Measurements from ENCODE around the gene RUNDC3A. TPM values are rescaled to one million over a fixed set of nuclear protein-coding genes. Genes with fewer than 3 reads are reported as not detected.

Gene RUNDC3A
- polyA plus RNA-seq, 1 donor (not counting 4 experiments of a cell fraction or from before 2014, with no cell fraction given): 1.6 TPM

DNA sequence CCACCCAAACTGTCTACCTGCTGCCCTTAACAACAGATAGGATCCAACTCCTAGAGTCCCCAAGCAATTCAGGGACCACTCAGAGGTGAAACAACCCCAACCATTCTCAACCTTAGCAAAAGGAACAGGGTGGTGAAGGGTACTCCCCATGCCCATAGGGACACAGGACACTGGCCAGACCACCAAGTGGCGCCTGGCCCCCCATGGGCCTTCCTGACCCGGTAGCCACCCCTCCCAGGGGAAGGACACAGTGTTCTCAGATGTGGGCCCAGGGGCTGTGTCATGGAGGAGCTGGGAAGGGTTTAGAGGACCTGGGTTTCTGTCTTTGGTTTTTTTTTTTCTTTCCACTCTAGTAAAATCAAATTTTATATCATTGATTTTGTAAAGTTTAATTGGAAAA lies 25.9 kb downstream of the RUNDC3A start:
- H3K27ac ChIP-seq (ENCODE audit: control insufficient read depth, insufficient read depth, low read length): no peak overlapping the region
- peaks cover 3% of the 10 kb centered on the region for H3K4me1 ChIP-seq (ENCODE audit: control insufficient read depth, extremely low read depth, insufficient read depth, low read length)
- no peak for FAIRE-seq
- H3K27me3 ChIP-seq (ENCODE audit: control insufficient read depth, extremely low read depth, insufficient read depth, low read length): no peaks in the 10 kb centered on the region
- no peak overlapping the region for H3K4me3 ChIP-seq (ENCODE audit: control insufficient read depth in 2 of 3, extremely low read depth in 1 of 3, insufficient read depth in 2 of 3, low read depth in 1 of 3, low read length in 3 of 3)
- no peaks in the 10 kb centered on the region for H3K79me2 ChIP-seq (ENCODE audit: control insufficient read depth, insufficient read depth, low read length)
- no peak overlapping the region for H3K4me2 ChIP-seq (ENCODE audit: control insufficient read depth, extremely low read depth, insufficient read depth, low read depth, low read length)
- dilution Hi-C loops (cut with MboI; ENCODE audit: extremely low pct_ligation_motif_present, low sequenced_read_pairs): no loop called here
- TF ChIP-seq, protein P1, sequence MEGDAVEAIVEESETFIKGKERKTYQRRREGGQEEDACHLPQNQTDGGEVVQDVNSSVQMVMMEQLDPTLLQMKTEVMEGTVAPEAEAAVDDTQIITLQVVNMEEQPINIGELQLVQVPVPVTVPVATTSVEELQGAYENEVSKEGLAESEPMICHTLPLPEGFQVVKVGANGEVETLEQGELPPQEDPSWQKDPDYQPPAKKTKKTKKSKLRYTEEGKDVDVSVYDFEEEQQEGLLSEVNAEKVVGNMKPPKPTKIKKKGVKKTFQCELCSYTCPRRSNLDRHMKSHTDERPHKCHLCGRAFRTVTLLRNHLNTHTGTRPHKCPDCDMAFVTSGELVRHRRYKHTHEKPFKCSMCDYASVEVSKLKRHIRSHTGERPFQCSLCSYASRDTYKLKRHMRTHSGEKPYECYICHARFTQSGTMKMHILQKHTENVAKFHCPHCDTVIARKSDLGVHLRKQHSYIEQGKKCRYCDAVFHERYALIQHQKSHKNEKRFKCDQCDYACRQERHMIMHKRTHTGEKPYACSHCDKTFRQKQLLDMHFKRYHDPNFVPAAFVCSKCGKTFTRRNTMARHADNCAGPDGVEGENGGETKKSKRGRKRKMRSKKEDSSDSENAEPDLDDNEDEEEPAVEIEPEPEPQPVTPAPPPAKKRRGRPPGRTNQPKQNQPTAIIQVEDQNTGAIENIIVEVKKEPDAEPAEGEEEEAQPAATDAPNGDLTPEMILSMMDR (optimal IDR thresholded peaks at IDR 0.05 in 1 of 3, IDR thresholded peaks at IDR 0.05 in 1 of 3, conservative IDR thresholded peaks at IDR 0.05 in 1 of 3; ENCODE audit: extremely low read depth in 1 of 3, insufficient read depth in 2 of 3, low read length in 3 of 3): no peak
- TF ChIP-seq EZH2 (IDR thresholded peaks at IDR 0.05; ENCODE audit: low read length): no peak
- no peak overlapping the region for H3K9ac ChIP-seq (ENCODE audit: control insufficient read depth, extremely low read depth, insufficient read depth, low read length)
- H4K20me1 ChIP-seq (ENCODE audit: control insufficient read depth, extremely low read depth, insufficient read depth, low read length): no peaks in the 10 kb centered on the region
- no peak overlapping the region for H2AFZ ChIP-seq (ENCODE audit: control insufficient read depth, low read length)
- no peak for DNase-seq (ENCODE audit: low read depth, low spot score)
- no peaks in the 10 kb centered on the region for H3K9me1 ChIP-seq (ENCODE audit: control insufficient read depth, extremely low read depth, insufficient read depth, low read length)
- no peaks in the 10 kb centered on the region for H3K9me3 ChIP-seq (ENCODE audit: control insufficient read depth, low read depth, low read length)
- H3K36me3 ChIP-seq (ENCODE audit: control insufficient read depth in 2 of 2, extremely low read depth in 1 of 2, insufficient read depth in 2 of 2, low read length in 2 of 2): no peaks in the 10 kb centered on the region

DNA sequence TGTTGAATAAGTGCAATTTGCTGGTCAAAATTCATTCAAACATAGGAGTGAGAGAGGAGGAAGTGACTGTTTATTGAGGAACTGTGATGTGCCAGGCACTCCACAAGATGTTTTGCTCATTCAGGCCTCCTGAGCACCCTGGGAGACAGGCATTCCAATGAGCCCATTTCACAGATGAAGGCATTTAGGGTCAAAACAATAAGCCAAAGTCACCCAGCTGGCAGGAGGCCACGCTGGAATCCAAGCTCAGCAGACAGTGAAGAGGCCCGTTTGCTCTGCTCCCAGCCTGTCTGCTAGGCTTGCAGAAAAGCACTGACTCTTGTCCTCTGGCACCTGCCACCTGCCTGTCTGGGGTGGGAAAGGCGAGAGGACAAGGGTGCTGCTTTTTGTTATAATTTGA lies 26.3 kb downstream of the RUNDC3A start:
- Histone ChIP-seq H3K4me1 (ENCODE audit: control insufficient read depth, extremely low read depth, insufficient read depth, low read length) (peaks cover 3% of the 10 kb centered on the region), H3K4me3 (ENCODE audit: control insufficient read depth in 2 of 3, extremely low read depth in 1 of 3, insufficient read depth in 2 of 3, low read depth in 1 of 3, low read length in 3 of 3) (no peak overlapping the region), H3K36me3 (ENCODE audit: control insufficient read depth in 2 of 2, extremely low read depth in 1 of 2, insufficient read depth in 2 of 2, low read length in 2 of 2) (no peaks in the 10 kb centered on the region), H3K27me3 (ENCODE audit: control insufficient read depth, extremely low read depth, insufficient read depth, low read length) (no peaks in the 10 kb centered on the region), H3K4me2 (ENCODE audit: control insufficient read depth, extremely low read depth, insufficient read depth, low read depth, low read length) (no peak overlapping the region), H3K9me1 (ENCODE audit: control insufficient read depth, extremely low read depth, insufficient read depth, low read length) (no peaks in the 10 kb centered on the region), H4K20me1 (ENCODE audit: control insufficient read depth, extremely low read depth, insufficient read depth, low read length) (no peaks in the 10 kb centered on the region), H2AFZ (ENCODE audit: control insufficient read depth, low read length) (no peak overlapping the region), H3K27ac (ENCODE audit: control insufficient read depth, insufficient read depth, low read length) (no peak overlapping the region), H3K9me3 (ENCODE audit: control insufficient read depth, low read depth, low read length) (no peaks in the 10 kb centered on the region), H3K9ac (ENCODE audit: control insufficient read depth, extremely low read depth, insufficient read depth, low read length) (no peak overlapping the region), H3K79me2 (ENCODE audit: control insufficient read depth, insufficient read depth, low read length) (no peaks in the 10 kb centered on the region)
- dilution Hi-C loops (cut with MboI; ENCODE audit: extremely low pct_ligation_motif_present, low sequenced_read_pairs): no loop called here
- TF ChIP-seq, protein P1 (optimal IDR thresholded peaks at IDR 0.05 in 1 of 3, IDR thresholded peaks at IDR 0.05 in 1 of 3, conservative IDR thresholded peaks at IDR 0.05 in 1 of 3; ENCODE audit: extremely low read depth in 1 of 3, insufficient read depth in 2 of 3, low read length in 3 of 3): no peak
- no peak for TF ChIP-seq EZH2 (IDR thresholded peaks at IDR 0.05; ENCODE audit: low read length)
- FAIRE-seq (no peak), DNase-seq (ENCODE audit: low read depth, low spot score) (no peak)
